Liver (tissue), 9 donors: ENCODE measurements around the gene SIAH2. TPM values are rescaled to one million over a fixed set of nuclear protein-coding genes. Genes with fewer than 3 reads are reported as not detected.
A peak's percentile ranks its signal among the peaks of the same experiment; 100 is the strongest.

ENCODE experiments used
- DNase-seq: peaks from one replicate; pipeline ENCODE4 v3.0.0-alpha.2; 2017; ENCODE audit warnings: low spot score
- H3K27ac ChIP-seq, 2 donors: one replicate each; pipeline ENCODE4 v1.7.0; 2013; ENCODE audit warnings: inconsistent platforms in 2 of 2, low read length in 2 of 2, control low read depth in 1 of 2, low read depth in 1 of 2, mild to moderate bottlenecking in 1 of 2
- H3K27me3 ChIP-seq, 4 donors: one replicate each; pipeline versions ENCODE4 v1.6.1 to v1.7.0; 2013; ENCODE audit warnings: low read length in 3 of 4, inconsistent platforms in 1 of 4, mild to moderate bottlenecking in 1 of 4, moderate library complexity in 1 of 4; ENCODE audit not compliant: control insufficient read depth in 4 of 4, insufficient read depth in 4 of 4
- H3K36me3 ChIP-seq, 4 donors: one replicate each; pipeline versions ENCODE4 v1.6.1 to v1.7.0; 2013; ENCODE audit warnings: low read length in 3 of 4, mild to moderate bottlenecking in 3 of 4, low read depth in 1 of 4, moderate library complexity in 1 of 4; ENCODE audit not compliant: control insufficient read depth in 4 of 4, insufficient read depth in 3 of 4
- H3K4me1 ChIP-seq, 4 donors: one replicate each; pipeline versions ENCODE4 v1.6.1 to v1.7.0; 2013; ENCODE audit warnings: low read length in 3 of 4, mild to moderate bottlenecking in 3 of 4, moderate library complexity in 1 of 4; ENCODE audit not compliant: control insufficient read depth in 4 of 4, insufficient read depth in 4 of 4
- H3K4me3 ChIP-seq, 3 donors: one replicate each; pipeline versions ENCODE4 v1.6.1 to v1.7.0; 2013; ENCODE audit warnings: low read length in 3 of 3, control low read depth in 1 of 3, low read depth in 1 of 3, mild to moderate bottlenecking in 1 of 3
- H3K9ac ChIP-seq, 2 donors: one replicate each; pipeline ENCODE4 v1.7.0; 2013; ENCODE audit warnings: low read length in 2 of 2, mild to moderate bottlenecking in 2 of 2, moderate library complexity in 2 of 2, control low read depth in 1 of 2, low read depth in 1 of 2
- H3K9me3 ChIP-seq, 4 donors: one replicate each; pipeline versions ENCODE4 v1.6.1 to v1.7.0; 2013; ENCODE audit warnings: low read length in 3 of 4; ENCODE audit not compliant: control insufficient read depth in 4 of 4
- ATF3 ChIP-seq: IDR thresholded peaks from 2 replicates; pipeline ENCODE4 v1.6.1; 2016; ENCODE audit warnings: antibody characterized with exemption
- EGR1 ChIP-seq, 2 donors: IDR thresholded peaks; 2 replicates each; pipeline ENCODE4 v1.6.1; 2016 to 2018; ENCODE audit warnings: antibody characterized with exemption in 2 of 2, low read depth in 2 of 2
- GABPA ChIP-seq, 2 donors: IDR thresholded peaks in 1 of 2; conservative IDR thresholded peaks in 1 of 2; 2 replicates each; pipeline ENCODE4 v1.6.1; 2016; ENCODE audit warnings: antibody characterized with exemption in 2 of 2, mild to moderate bottlenecking in 1 of 2, moderate library complexity in 1 of 2
- HNF4A ChIP-seq, 2 donors: conservative IDR thresholded peaks; 2 replicates each; pipeline ENCODE4 v1.6.1; 2016; ENCODE audit warnings: antibody characterized with exemption in 2 of 2, mild to moderate bottlenecking in 2 of 2
- HNF4G ChIP-seq: IDR thresholded peaks from 2 replicates; pipeline ENCODE4 v1.6.1; 2016; ENCODE audit warnings: antibody characterized with exemption
- JUND ChIP-seq, 2 donors: IDR thresholded peaks; 2 replicates each; pipeline ENCODE4 v1.6.1; 2016; ENCODE audit warnings: antibody characterized with exemption in 2 of 2
- MAX ChIP-seq: IDR thresholded peaks from 2 replicates; pipeline ENCODE4 v1.6.1; 2016; ENCODE audit warnings: antibody characterized with exemption
- NR2F2 ChIP-seq: IDR thresholded peaks from 2 replicates; pipeline ENCODE4 v1.6.1; 2016; ENCODE audit warnings: antibody characterized with exemption
- REST ChIP-seq: IDR thresholded peaks from 2 replicates; pipeline ENCODE4 v1.6.1; 2016; ENCODE audit warnings: antibody characterized with exemption, mild to moderate bottlenecking
- RXRA ChIP-seq, 2 donors: IDR thresholded peaks; 2 replicates each; pipeline ENCODE4 v1.6.1; 2017 to 2018; ENCODE audit warnings: antibody characterized with exemption in 2 of 2, mild to moderate bottlenecking in 1 of 2
- SP1 ChIP-seq: IDR thresholded peaks from 2 replicates; pipeline ENCODE4 v1.6.1; 2018; ENCODE audit warnings: antibody characterized with exemption, mild to moderate bottlenecking
- TAF1 ChIP-seq: conservative IDR thresholded peaks from 2 replicates; pipeline ENCODE4 v1.6.1; 2016; ENCODE audit warnings: antibody characterized with exemption, mild to moderate bottlenecking
- YY1 ChIP-seq: IDR thresholded peaks from 2 replicates; pipeline ENCODE4 v1.6.1; 2016; ENCODE audit warnings: antibody characterized with exemption, mild to moderate bottlenecking
- WGBS: extraction: QIAGEN DNeasy Blood & Tissue Kit; methylation state at CpG from one replicate; pipeline ENCODE4 v1.1.7; 2013; 5-methylcytosine and 5-hydroxymethylcytosine counted together
- polyA plus RNA-seq, 2 donors: library from polyadenylated mRNA; stranded (reverse) in 1 of 2; unstranded in 1 of 2; fragments of 200-250 nt in 1 of 2; fragments of >200 nt in 1 of 2; fragmentation: Nextera tagmentation in 1 of 2; extraction: Ambion mirVana in 1 of 2; gene quantifications; one replicate each; pipeline versions ENCODE4 v1.2.1 to v1.2.3, GENCODE V29; 2013 to 2015
- total RNA-seq, 2 donors: library from RNA; depleted of rRNA; stranded (reverse); fragments of >200 nt; gene quantifications; one replicate each; pipeline ENCODE4 v1.2.3, GENCODE V29; 2014
- TF ChIP-seq, protein P1 (sequence below): IDR thresholded peaks from 2 replicates; pipeline ENCODE4 v1.6.1; 2016; ENCODE audit warnings: antibody characterized with exemption
- TF ChIP-seq, protein P2 (sequence below): fragments of 150-350 bp; IDR thresholded peaks from 2 replicates; pipeline ENCODE4 v1.5.1; 2017; ENCODE audit warnings: improper control_type of control experiment, low read depth, low read length; ENCODE audit not compliant: missing input control
- donor health status: healthy.
- donor health status: healthy.
- donor health status: healthy.
- donor health status: healthy.
- donor health status: healthy.

The SIAH2 gene
- total and polyA plus RNA-seq, 4 donors: 12.1 to 104 (median 20.3) TPM

DNA sequence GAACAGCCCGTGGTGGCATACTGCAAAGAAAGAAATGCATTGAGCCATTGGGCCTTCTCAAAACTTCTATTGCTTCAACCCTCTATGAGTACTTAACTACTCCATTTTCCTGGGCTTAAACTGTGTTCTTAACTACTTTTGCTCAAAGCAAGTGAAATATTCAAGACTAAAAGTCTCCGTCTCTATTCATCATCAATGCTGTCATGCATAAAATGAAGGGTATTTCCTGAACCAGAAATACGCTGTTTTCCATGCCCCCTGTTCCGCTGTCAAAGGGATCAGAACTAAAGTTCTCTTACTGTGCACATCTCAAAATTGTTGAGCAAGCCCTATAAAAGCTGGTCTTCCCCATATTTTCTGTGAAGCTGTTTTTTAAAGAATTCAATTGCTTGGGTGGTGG, 20.3 kb downstream of the SIAH2 start:
- WGBS: 95% methylated on average over 4 of the region's 4 CpGs
- no peak for DNase-seq
- no peaks in the 10 kb centered on the region for H3K27me3 ChIP-seq

DNA sequence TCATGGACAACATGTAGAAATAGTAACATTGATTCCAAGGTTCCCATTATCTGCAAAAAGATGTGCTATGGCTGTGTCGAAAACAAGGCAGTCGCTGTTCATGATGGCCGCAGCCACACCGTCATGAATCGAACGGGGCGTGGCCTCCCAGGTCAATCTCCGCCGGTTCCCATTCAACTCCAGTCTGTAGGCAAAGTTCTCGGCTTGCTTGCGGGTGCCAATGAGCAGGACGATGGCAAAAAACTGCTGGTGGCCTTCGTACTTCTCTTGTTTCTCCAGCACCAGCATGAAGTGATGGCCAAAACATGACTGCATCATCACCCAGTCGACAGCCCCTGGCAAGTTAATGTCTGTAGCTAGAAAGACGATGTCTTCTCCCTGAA, 20.8 kb downstream of the SIAH2 start:
- no peak for DNase-seq
- Histone ChIP-seq H3K4me1 (peaks cover 14 to 95% (median 86%) of the 10 kb centered on the region in 4 donors), H3K4me3 (no peak overlapping the region), H3K9me3 (no peaks in the 10 kb centered on the region), H3K9ac (no peak overlapping the region), H3K36me3 (peaks cover 0 to 4% (median 2%) of the 10 kb centered on the region in 4 donors), H3K27me3 (no peaks in the 10 kb centered on the region), H3K27ac (peak overlapping the region in 1 of 2 donors; percentile 86)
- TF ChIP-seq EGR1 (IDR thresholded peaks at IDR 0.05; ENCODE audit: low read depth in 2 of 2) (no peak), MAX (no peak), JUND (IDR thresholded peaks at IDR 0.05) (no peak), TAF1 (no peak), NR2F2 (no peak), REST (no peak), ATF3 (no peak), RXRA (IDR thresholded peaks at IDR 0.05) (no peak)
- TF ChIP-seq, protein P1, sequence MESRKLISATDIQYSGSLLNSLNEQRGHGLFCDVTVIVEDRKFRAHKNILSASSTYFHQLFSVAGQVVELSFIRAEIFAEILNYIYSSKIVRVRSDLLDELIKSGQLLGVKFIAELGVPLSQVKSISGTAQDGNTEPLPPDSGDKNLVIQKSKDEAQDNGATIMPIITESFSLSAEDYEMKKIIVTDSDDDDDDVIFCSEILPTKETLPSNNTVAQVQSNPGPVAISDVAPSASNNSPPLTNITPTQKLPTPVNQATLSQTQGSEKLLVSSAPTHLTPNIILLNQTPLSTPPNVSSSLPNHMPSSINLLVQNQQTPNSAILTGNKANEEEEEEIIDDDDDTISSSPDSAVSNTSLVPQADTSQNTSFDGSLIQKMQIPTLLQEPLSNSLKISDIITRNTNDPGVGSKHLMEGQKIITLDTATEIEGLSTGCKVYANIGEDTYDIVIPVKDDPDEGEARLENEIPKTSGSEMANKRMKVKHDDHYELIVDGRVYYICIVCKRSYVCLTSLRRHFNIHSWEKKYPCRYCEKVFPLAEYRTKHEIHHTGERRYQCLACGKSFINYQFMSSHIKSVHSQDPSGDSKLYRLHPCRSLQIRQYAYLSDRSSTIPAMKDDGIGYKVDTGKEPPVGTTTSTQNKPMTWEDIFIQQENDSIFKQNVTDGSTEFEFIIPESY: no peak
- 77% methylated on average over 15 of the region's 15 CpGs for WGBS

More for the DNA sequence above, 20.3 kb downstream of the SIAH2 start:
- TF ChIP-seq EGR1 (IDR thresholded peaks at IDR 0.05; ENCODE audit: low read depth in 2 of 2) (no peak), HNF4A (conservative IDR thresholded peaks at IDR 0.05) (no peak), SP1 (no peak), HNF4G (no peak), TAF1 (no peak), RXRA (IDR thresholded peaks at IDR 0.05) (no peak), REST (no peak), MAX (no peak), YY1 (no peak), GABPA (IDR thresholded peaks at IDR 0.05 in 1 of 2, conservative IDR thresholded peaks at IDR 0.05 in 1 of 2) (no peak)
- TF ChIP-seq, protein P2, sequence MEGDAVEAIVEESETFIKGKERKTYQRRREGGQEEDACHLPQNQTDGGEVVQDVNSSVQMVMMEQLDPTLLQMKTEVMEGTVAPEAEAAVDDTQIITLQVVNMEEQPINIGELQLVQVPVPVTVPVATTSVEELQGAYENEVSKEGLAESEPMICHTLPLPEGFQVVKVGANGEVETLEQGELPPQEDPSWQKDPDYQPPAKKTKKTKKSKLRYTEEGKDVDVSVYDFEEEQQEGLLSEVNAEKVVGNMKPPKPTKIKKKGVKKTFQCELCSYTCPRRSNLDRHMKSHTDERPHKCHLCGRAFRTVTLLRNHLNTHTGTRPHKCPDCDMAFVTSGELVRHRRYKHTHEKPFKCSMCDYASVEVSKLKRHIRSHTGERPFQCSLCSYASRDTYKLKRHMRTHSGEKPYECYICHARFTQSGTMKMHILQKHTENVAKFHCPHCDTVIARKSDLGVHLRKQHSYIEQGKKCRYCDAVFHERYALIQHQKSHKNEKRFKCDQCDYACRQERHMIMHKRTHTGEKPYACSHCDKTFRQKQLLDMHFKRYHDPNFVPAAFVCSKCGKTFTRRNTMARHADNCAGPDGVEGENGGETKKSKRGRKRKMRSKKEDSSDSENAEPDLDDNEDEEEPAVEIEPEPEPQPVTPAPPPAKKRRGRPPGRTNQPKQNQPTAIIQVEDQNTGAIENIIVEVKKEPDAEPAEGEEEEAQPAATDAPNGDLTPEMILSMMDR: no peak
- H3K4me1 ChIP-seq: peaks cover 16 to 95% (median 86%) of the 10 kb centered on the region in 4 donors
- H3K36me3 ChIP-seq: peaks cover 0 to 4% (median 2%) of the 10 kb centered on the region in 4 donors
- H3K9ac ChIP-seq: no peak overlapping the region
- H3K27ac ChIP-seq: peak overlapping the region in 1 of 2 donors; percentile 86
- H3K9me3 ChIP-seq: no peaks in the 10 kb centered on the region
- no peak overlapping the region for H3K4me3 ChIP-seq
